ENCODE measurements around the gene ATP5MC3. TPM values are rescaled to one million over a fixed set of nuclear protein-coding genes. Genes with fewer than 3 reads are reported as not detected.

Gene ATP5MC3
- total and polyA plus RNA-seq, 2 experiments from 2014 or later = 185 to 557 TPM

DNA sequence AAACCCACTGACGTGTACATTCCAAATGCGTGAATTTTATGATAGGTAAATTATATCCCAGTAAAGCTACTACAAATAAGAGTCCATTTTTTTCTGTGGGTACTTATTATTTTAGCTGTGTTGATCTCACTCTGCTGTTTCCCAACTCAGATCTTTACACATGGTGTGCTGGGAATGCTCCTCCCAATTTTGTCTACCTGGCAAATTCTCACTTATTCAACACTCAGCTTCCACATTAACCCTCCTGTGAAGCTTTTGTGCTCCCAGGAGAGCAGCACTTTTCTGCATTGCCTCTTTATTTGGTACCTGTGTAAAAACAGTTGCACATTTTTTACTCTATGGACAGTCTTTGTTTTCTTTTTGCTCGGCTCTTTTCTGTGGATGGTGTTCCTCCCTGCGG lies 38.6 kb upstream of the ATP5MC3 start (continued):
- TF ChIP-seq, protein P1, sequence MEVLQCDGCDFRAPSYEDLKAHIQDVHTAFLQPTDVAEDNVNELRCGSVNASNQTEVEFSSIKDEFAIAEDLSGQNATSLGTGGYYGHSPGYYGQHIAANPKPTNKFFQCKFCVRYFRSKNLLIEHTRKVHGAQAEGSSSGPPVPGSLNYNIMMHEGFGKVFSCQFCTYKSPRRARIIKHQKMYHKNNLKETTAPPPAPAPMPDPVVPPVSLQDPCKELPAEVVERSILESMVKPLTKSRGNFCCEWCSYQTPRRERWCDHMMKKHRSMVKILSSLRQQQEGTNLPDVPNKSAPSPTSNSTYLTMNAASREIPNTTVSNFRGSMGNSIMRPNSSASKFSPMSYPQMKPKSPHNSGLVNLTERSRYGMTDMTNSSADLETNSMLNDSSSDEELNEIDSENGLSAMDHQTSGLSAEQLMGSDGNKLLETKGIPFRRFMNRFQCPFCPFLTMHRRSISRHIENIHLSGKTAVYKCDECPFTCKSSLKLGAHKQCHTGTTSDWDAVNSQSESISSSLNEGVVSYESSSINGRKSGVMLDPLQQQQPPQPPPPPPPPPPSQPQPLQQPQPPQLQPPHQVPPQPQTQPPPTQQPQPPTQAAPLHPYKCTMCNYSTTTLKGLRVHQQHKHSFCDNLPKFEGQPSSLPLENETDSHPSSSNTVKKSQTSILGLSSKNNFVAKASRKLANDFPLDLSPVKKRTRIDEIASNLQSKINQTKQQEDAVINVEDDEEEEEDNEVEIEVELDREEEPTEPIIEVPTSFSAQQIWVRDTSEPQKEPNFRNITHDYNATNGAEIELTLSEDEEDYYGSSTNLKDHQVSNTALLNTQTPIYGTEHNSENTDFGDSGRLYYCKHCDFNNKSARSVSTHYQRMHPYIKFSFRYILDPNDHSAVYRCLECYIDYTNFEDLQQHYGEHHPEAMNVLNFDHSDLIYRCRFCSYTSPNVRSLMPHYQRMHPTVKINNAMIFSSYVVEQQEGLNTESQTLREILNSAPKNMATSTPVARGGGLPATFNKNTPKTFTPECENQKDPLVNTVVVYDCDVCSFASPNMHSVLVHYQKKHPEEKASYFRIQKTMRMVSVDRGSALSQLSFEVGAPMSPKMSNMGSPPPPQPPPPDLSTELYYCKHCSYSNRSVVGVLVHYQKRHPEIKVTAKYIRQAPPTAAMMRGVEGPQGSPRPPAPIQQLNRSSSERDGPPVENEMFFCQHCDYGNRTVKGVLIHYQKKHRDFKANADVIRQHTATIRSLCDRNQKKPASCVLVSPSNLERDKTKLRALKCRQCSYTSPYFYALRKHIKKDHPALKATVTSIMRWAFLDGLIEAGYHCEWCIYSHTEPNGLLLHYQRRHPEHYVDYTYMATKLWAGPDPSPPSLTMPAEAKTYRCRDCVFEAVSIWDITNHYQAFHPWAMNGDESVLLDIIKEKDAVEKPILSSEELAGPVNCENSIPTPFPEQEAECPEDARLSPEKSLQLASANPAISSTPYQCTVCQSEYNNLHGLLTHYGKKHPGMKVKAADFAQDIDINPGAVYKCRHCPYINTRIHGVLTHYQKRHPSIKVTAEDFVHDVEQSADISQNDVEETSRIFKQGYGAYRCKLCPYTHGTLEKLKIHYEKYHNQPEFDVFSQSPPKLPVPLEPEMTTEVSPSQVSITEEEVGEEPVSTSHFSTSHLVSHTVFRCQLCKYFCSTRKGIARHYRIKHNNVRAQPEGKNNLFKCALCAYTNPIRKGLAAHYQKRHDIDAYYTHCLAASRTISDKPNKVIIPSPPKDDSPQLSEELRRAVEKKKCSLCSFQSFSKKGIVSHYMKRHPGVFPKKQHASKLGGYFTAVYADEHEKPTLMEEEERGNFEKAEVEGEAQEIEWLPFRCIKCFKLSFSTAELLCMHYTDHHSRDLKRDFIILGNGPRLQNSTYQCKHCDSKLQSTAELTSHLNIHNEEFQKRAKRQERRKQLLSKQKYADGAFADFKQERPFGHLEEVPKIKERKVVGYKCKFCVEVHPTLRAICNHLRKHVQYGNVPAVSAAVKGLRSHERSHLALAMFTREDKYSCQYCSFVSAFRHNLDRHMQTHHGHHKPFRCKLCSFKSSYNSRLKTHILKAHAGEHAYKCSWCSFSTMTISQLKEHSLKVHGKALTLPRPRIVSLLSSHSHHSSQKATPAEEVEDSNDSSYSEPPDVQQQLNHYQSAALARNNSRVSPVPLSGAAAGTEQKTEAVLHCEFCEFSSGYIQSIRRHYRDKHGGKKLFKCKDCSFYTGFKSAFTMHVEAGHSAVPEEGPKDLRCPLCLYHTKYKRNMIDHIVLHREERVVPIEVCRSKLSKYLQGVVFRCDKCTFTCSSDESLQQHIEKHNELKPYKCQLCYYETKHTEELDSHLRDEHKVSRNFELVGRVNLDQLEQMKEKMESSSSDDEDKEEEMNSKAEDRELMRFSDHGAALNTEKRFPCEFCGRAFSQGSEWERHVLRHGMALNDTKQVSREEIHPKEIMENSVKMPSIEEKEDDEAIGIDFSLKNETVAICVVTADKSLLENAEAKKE (CRISPR knock-in tag; IDR thresholded peaks at IDR 0.05) = no peak
- no peak for TF ChIP-seq EZH2phosphoT487 (IDR thresholded peaks at IDR 0.05; ENCODE audit: unreplicated experiment)
- no peak for TF ChIP-seq JUNB (IDR thresholded peaks at IDR 0.05; ENCODE audit: unreplicated experiment)

DNA sequence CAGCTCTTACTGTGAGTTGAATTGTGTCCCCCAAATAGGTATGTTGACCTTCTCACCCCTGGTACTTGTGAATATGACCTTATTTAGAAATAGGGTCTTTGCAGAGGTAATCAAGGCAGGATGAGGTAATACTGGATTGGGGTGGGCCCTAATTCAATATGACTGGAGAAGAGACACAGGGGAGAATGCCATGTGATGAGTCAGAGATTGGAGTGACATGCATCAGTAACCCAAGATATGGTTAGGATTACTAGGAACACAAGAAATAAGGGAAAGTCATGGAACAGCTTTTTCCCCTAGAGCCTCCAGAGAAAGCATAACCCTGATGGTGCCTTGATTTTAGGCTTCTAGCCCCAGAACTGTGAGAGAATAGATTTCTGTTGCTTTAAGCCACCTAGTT lies 37.0 kb upstream of the ATP5MC3 start:
- Histone ChIP-seq H4K20me1 (replicated peaks; ENCODE audit: insufficient read depth) (no peaks in the 10 kb centered on the region), H3K27ac (ENCODE audit: low read depth) (no peak overlapping the region), H3K4me3 (no peak overlapping the region), H3K4me2 (no peak overlapping the region), H3K4me1 (ENCODE audit: insufficient read depth) (no peaks in the 10 kb centered on the region), H2AFZ (no peak overlapping the region), H3K36me3 (ENCODE audit: insufficient read depth) (no peaks in the 10 kb centered on the region), H3K27me3 (ENCODE audit: insufficient read depth) (no peaks in the 10 kb centered on the region), H3K9me2 (ENCODE audit: insufficient read depth) (no peaks in the 10 kb centered on the region), H3K79me2 (replicated peaks; ENCODE audit: insufficient read depth) (no peaks in the 10 kb centered on the region), H3F3A (replicated peaks; ENCODE audit: low read depth) (no peaks in the 10 kb centered on the region)
- Mint-ChIP-seq H3K27me3 (ENCODE audit: insufficient read depth, low read depth, poor library complexity) (no peaks in the 10 kb centered on the region), H3K4me3 (no peak overlapping the region), H3K9me3 (no peaks in the 10 kb centered on the region), H3K4me1 (no peaks in the 10 kb centered on the region), H3K27ac (no peak overlapping the region; the same call in 1 of the 2 replicates), H3K36me3 (ENCODE audit: low read depth) (no peaks in the 10 kb centered on the region)
- DNase-seq (ENCODE audit: low spot score) = no peak
- ATAC-seq = no peak
- TF ChIP-seq POLR2AphosphoS5 (IDR thresholded peaks at IDR 0.05; ENCODE audit: low read depth) (no peak), EZH2phosphoT487 (IDR thresholded peaks at IDR 0.05; ENCODE audit: unreplicated experiment) (no peak), NANOG (IDR thresholded peaks at IDR 0.05; ENCODE audit: borderline replicate concordance) (no peak)
- TF ChIP-seq, protein P2, sequence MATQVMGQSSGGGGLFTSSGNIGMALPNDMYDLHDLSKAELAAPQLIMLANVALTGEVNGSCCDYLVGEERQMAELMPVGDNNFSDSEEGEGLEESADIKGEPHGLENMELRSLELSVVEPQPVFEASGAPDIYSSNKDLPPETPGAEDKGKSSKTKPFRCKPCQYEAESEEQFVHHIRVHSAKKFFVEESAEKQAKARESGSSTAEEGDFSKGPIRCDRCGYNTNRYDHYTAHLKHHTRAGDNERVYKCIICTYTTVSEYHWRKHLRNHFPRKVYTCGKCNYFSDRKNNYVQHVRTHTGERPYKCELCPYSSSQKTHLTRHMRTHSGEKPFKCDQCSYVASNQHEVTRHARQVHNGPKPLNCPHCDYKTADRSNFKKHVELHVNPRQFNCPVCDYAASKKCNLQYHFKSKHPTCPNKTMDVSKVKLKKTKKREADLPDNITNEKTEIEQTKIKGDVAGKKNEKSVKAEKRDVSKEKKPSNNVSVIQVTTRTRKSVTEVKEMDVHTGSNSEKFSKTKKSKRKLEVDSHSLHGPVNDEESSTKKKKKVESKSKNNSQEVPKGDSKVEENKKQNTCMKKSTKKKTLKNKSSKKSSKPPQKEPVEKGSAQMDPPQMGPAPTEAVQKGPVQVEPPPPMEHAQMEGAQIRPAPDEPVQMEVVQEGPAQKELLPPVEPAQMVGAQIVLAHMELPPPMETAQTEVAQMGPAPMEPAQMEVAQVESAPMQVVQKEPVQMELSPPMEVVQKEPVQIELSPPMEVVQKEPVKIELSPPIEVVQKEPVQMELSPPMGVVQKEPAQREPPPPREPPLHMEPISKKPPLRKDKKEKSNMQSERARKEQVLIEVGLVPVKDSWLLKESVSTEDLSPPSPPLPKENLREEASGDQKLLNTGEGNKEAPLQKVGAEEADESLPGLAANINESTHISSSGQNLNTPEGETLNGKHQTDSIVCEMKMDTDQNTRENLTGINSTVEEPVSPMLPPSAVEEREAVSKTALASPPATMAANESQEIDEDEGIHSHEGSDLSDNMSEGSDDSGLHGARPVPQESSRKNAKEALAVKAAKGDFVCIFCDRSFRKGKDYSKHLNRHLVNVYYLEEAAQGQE (IDR thresholded peaks at IDR 0.05; ENCODE audit: unreplicated experiment) = no peak
- TF ChIP-seq, protein P3, sequence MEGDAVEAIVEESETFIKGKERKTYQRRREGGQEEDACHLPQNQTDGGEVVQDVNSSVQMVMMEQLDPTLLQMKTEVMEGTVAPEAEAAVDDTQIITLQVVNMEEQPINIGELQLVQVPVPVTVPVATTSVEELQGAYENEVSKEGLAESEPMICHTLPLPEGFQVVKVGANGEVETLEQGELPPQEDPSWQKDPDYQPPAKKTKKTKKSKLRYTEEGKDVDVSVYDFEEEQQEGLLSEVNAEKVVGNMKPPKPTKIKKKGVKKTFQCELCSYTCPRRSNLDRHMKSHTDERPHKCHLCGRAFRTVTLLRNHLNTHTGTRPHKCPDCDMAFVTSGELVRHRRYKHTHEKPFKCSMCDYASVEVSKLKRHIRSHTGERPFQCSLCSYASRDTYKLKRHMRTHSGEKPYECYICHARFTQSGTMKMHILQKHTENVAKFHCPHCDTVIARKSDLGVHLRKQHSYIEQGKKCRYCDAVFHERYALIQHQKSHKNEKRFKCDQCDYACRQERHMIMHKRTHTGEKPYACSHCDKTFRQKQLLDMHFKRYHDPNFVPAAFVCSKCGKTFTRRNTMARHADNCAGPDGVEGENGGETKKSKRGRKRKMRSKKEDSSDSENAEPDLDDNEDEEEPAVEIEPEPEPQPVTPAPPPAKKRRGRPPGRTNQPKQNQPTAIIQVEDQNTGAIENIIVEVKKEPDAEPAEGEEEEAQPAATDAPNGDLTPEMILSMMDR (conservative IDR thresholded peaks at IDR 0.05; ENCODE audit: low read depth in 2 of 2) = no peak

All from GM23338 (cell line).